IPS DF 6.9 (cell line): ENCODE results near the gene HRK.

ENCODE experiments used
- DNase-seq: peaks from one replicate; pipeline ENCODE4 v3.0.0-alpha.2; 2013; ENCODE audit warnings: low read depth, low spot score
- H3K27ac ChIP-seq: one replicate; pipeline ENCODE4 v1.5.1; 2013; ENCODE audit warnings: low read length, control low read depth
- H3K27me3 ChIP-seq: 2 replicates; pipeline ENCODE4 v1.6.1; 2013; ENCODE audit warnings: mild to moderate bottlenecking, low read length; ENCODE audit not compliant: control insufficient read depth, insufficient read depth
- H3K36me3 ChIP-seq: 2 replicates; pipeline ENCODE4 v1.6.1; 2013; ENCODE audit warnings: low read length; ENCODE audit not compliant: control insufficient read depth, insufficient read depth
- H3K4me1 ChIP-seq: 2 replicates; pipeline ENCODE4 v1.6.1; 2013; ENCODE audit warnings: low read length; ENCODE audit not compliant: control insufficient read depth, insufficient read depth
- H3K4me3 ChIP-seq: 2 replicates; pipeline ENCODE4 v1.5.1; 2013; ENCODE audit warnings: mild to moderate bottlenecking, low read length
- H3K9me3 ChIP-seq: 2 replicates; pipeline ENCODE4 v1.6.1; 2013; ENCODE audit warnings: low read length, inconsistent platforms; ENCODE audit not compliant: control insufficient read depth, insufficient read depth
- WGBS: extraction: QIAGEN DNeasy Blood & Tissue Kit; methylation state at CpG from one replicate; pipeline ENCODE4 v1.1.7; 2013; ENCODE audit warnings: mixed read lengths, missing lambda C conversion rate; ENCODE audit not compliant: insufficient read length, insufficient coverage; 5-methylcytosine and 5-hydroxymethylcytosine counted together

Gene HRK

DNA sequence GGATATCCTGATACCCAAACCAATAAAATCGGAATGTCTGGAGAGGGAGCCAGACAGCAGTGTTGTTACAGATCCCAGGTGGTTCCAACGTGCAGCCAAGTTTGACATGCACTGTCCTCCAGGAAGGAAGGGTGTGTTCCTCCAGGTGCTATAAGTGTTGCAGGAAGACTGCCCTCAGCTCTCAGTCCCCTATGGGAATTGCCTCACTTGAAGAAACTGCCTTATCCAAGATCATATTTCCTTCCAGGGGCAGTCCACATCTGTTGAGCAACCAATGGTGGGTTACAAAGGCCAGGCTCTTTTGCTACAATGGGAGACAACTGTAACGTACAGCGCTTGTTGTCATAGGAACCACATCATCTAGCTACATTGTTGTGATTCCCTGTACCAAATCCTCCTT lies 16.2 kb upstream of the HRK start:
- H3K4me1 ChIP-seq = no peaks in the 10 kb centered on the region
- H3K27ac ChIP-seq = no peak overlapping the region
- H3K9me3 ChIP-seq = no peaks in the 10 kb centered on the region
- no peak for DNase-seq
- H3K27me3 ChIP-seq = no peaks in the 10 kb centered on the region
- no peaks in the 10 kb centered on the region for H3K36me3 ChIP-seq
- H3K4me3 ChIP-seq = no peak overlapping the region
- WGBS = no CpG with 5 or more reads among the region's 4 CpGs

DNA sequence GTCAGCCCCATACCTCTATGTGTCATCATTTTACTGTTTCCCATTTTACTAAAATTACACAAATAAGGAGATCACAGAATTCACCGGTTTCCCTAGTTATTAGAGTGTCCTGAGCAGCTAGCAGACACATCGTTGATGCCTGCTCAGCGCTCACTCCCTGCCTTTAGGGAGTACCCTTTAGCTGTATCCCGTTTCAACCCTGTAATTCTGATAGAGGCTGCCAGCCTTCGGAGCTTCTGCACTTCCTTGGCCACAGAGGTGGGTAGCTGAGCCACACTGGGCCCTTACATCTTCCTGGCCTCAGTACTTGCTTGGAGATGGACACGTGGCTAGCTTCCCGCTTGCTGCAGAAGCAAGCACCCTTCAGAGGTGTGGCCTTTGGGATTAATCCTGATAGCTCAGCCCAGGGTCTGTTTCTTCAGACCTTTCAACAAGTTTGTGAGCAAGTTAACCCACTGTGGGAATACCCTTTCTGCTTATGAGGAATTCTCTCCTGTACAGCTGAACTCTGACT lies 15.2 kb upstream of the HRK start:
- no peaks in the 10 kb centered on the region for H3K36me3 ChIP-seq
- H3K27me3 ChIP-seq = no peaks in the 10 kb centered on the region
- H3K4me3 ChIP-seq = no peak overlapping the region
- DNase-seq = no peak
- no peaks in the 10 kb centered on the region for H3K4me1 ChIP-seq
- H3K9me3 ChIP-seq = no peaks in the 10 kb centered on the region
- WGBS = no CpG with 5 or more reads among the region's 7 CpGs
- H3K27ac ChIP-seq = no peak overlapping the region

DNA sequence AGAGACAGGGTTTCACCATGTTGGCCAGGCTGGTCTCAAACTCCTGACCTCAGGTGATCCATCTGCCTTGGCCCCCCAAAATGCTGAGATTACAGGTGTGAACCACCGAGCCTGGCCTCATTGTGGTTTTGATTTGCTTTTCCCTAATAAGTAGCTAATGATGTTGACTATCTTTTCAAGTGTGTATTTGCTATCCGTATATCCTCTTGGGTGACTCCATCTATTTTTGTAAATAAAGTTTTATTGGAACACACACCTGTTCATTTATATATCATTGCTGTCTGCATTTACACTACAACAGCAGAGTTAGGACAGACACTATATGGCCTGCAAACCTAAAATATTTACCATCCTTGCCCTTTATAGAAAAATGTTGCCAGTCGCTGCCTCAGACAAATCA lies 13.7 kb upstream of the HRK start:
- Histone ChIP-seq H3K27ac (no peak overlapping the region), H3K4me1 (no peaks in the 10 kb centered on the region), H3K9me3 (no peaks in the 10 kb centered on the region), H3K27me3 (no peaks in the 10 kb centered on the region), H3K4me3 (no peak overlapping the region), H3K36me3 (no peaks in the 10 kb centered on the region)
- no CpG with 5 or more reads among the region's 3 CpGs for WGBS
- no peak for DNase-seq

- no peak overlapping the region for H3K27ac ChIP-seq
- H3K27me3 ChIP-seq = no peaks in the 10 kb centered on the region
- H3K9me3 ChIP-seq = no peaks in the 10 kb centered on the region
- WGBS = no CpG with 5 or more reads among the region's 12 CpGs
- no peak for DNase-seq
- no peaks in the 10 kb centered on the region for H3K4me1 ChIP-seq
- H3K36me3 ChIP-seq = no peaks in the 10 kb centered on the region
- H3K4me3 ChIP-seq = no peak overlapping the region
Measured at GRCh38 chr12:116892349-116893140, 11.3 kb upstream of the HRK start.

- no peaks in the 10 kb centered on the region for H3K36me3 ChIP-seq
- no peak for DNase-seq
- H3K27ac ChIP-seq = no peak overlapping the region
- WGBS = no CpG with 5 or more reads among the region's 3 CpGs
- H3K4me1 ChIP-seq = no peaks in the 10 kb centered on the region
- no peaks in the 10 kb centered on the region for H3K9me3 ChIP-seq
- H3K27me3 ChIP-seq = no peaks in the 10 kb centered on the region
- no peak overlapping the region for H3K4me3 ChIP-seq
Measured at GRCh38 chr12:116891019-116891418, 9.8 kb upstream of the HRK start.

GRCh38 chr12:116890330-116890729 lies 9.1 kb upstream of the HRK start:
- Histone ChIP-seq H3K36me3 (no peaks in the 10 kb centered on the region), H3K27ac (no peak overlapping the region), H3K4me1 (no peaks in the 10 kb centered on the region), H3K9me3 (no peaks in the 10 kb centered on the region), H3K4me3 (no peak overlapping the region), H3K27me3 (no peaks in the 10 kb centered on the region)
- WGBS = no CpG with 5 or more reads among the region's 2 CpGs
- no peak for DNase-seq

DNA sequence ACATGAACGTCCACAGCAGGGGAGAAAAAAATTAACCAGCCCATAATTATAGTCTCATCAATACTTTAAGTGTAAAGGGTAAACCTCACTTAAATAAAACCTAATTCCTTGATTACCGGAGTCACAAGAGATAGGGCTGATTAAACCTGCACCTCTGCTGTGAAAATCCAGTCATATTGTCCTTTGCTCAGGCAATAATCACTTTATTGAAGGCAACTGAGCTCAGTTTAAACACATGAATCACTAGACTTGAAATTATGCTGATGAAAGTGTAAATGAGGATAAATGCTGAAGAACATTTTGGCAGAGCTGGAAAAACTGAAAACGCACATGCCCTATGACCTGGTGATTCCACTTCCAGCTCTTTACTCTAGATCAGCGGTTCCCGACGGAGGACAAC lies 6.7 kb upstream of the HRK start:
- no CpG with 5 or more reads among the region's 6 CpGs for WGBS
- no peaks in the 10 kb centered on the region for H3K9me3 ChIP-seq
- no peak overlapping the region for H3K4me3 ChIP-seq
- H3K36me3 ChIP-seq = no peaks in the 10 kb centered on the region
- H3K4me1 ChIP-seq = no peaks in the 10 kb centered on the region
- H3K27ac ChIP-seq = no peak overlapping the region
- H3K27me3 ChIP-seq = peaks cover 5% of the 10 kb centered on the region; the same call in 1 of the 2 replicates
- DNase-seq = no peak

- Histone ChIP-seq H3K4me1 (peaks cover 2% of the 10 kb centered on the region; the same call in 1 of the 2 replicates), H3K27me3 (peaks cover 11% of the 10 kb centered on the region), H3K27ac (no peak overlapping the region), H3K36me3 (no peaks in the 10 kb centered on the region), H3K9me3 (no peaks in the 10 kb centered on the region), H3K4me3 (no peak overlapping the region)
- WGBS = no CpG with 5 or more reads among the region's 1 CpG
- DNase-seq = no peak
Measured at GRCh38 chr12:116887244-116887643, 6.0 kb upstream of the HRK start.

GRCh38 chr12:116885491-116885890 lies 4.2 kb upstream of the HRK start:
- no peak overlapping the region for H3K4me3 ChIP-seq
- DNase-seq = no peak
- H3K9me3 ChIP-seq = no peaks in the 10 kb centered on the region
- peaks cover 22% of the 10 kb centered on the region for H3K27me3 ChIP-seq
- H3K4me1 ChIP-seq = peaks cover 2% of the 10 kb centered on the region; the same call in 1 of the 2 replicates
- no CpG with 5 or more reads among the region's 2 CpGs for WGBS
- H3K27ac ChIP-seq = no peak overlapping the region
- no peaks in the 10 kb centered on the region for H3K36me3 ChIP-seq

DNA sequence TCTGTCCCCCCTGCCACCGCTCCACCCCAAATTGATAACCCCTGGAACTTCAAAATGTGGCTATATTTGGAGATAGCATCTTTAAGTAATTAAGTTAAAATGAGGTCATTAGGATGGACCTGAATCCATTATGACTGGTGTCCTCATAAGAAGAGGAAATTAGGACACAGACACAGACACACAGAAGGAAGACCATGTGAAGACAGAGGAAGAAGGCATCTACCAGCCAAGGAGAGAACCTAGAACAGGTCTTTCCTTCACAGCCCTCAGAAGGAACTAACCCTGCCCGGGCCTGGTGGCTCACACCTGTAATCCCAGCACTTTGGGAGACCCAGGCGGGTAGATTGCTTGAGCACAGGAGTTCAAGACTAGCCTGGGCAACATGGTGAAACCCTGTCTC lies 3.6 kb upstream of the HRK start:
- no CpG with 5 or more reads among the region's 3 CpGs for WGBS
- no peak for DNase-seq

GRCh38 chr12:116882742-116883141 lies 1.5 kb upstream of the HRK start:
- Histone ChIP-seq H3K9me3 (no peaks in the 10 kb centered on the region), H3K36me3 (no peaks in the 10 kb centered on the region), H3K4me1 (peaks cover 4% of the 10 kb centered on the region), H3K27me3 (peaks cover 44% of the 10 kb centered on the region), H3K27ac (no peak overlapping the region), H3K4me3 (no peak overlapping the region)
- WGBS = no CpG with 5 or more reads among the region's 6 CpGs
- DNase-seq = no peak

More for the DNA sequence above, 3.6 kb upstream of the HRK start:
- H3K27me3 ChIP-seq = peaks cover 28% of the 10 kb centered on the region
- H3K4me1 ChIP-seq = peaks cover 3% of the 10 kb centered on the region
- no peak overlapping the region for H3K27ac ChIP-seq
- no peaks in the 10 kb centered on the region for H3K36me3 ChIP-seq
- no peak overlapping the region for H3K4me3 ChIP-seq
- H3K9me3 ChIP-seq = no peaks in the 10 kb centered on the region
